ENCODE data around the gene MCC.

Gene MCC

DNA sequence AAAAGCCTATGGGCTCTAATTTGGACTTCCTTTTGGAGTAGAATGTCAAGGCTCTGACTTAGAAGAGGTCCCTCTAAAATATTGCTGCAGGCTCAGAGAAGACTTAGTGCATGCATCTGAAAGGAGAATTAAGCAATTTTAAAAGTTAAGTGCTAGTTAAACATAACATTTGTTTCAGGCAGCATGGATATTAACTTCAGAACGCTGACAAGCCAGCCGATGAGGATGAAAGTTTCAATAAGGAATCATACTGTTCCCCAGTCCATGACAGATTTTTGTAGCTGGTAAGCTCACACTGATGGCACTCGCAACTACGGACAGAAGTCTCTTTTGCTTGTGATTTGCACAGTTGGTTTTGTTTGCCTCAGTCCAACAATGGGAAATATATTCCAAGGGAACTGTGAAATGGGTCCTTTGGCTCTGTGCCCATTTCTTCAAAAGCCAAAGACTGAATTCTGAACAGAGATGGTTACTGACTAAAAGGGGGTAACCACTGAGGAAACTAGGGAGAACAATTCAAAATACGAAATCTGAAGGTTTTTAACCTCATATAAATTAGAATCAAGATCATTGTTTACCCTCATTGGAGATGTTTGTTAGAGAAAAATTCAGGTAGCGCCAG is 464.1 kb downstream of the MCC start:
- no peak for TF ChIP-seq TAF1 (IDR thresholded peaks at IDR 0.05; ENCODE audit: borderline replicate concordance, insufficient read depth, low read length)
- no peak for TF ChIP-seq POLR2AphosphoS5 (IDR thresholded peaks at IDR 0.05; ENCODE audit: low read depth, low read length)
- TF ChIP-seq SIN3A (IDR thresholded peaks at IDR 0.05; ENCODE audit: borderline replicate concordance, insufficient read depth, low read length) = no peak
- TF ChIP-seq FOXP2 (optimal IDR thresholded peaks at IDR 0.05; ENCODE audit: borderline replicate concordance, extremely low read depth, extremely low read length, insufficient read depth) = no peak
- TF ChIP-seq REST (IDR thresholded peaks at IDR 0.05; ENCODE audit: insufficient read depth in 1 of 2, low read depth in 2 of 2, low read length in 2 of 2) = no peak

DNA sequence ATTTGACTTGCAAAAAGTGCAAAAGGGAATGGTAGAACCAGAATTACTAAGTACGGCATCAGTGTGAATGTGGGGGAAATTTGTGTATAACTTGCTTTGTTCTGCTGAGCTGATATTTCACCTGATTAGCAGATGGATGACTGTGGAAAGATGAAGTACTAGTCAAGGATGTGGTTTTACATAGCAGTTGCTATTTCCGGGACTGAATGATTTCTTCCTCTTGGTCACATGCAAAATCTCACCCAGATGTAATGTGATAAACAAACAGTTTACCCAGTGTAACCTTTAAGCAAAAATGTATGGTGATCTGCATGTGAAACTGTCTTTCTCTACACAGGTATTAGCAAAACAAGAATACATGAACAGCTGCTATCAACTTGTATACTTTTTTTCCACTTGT is 465.6 kb downstream of the MCC start:
- no peak for TF ChIP-seq SIN3A (IDR thresholded peaks at IDR 0.05; ENCODE audit: borderline replicate concordance, insufficient read depth, low read length)
- peak in 1 of 2 experiments; percentile 13; a peak in 1 of 4 replicates for TF ChIP-seq REST (IDR thresholded peaks at IDR 0.05; ENCODE audit: insufficient read depth in 1 of 2, low read depth in 2 of 2, low read length in 2 of 2)
- no peak for TF ChIP-seq FOXP2 (optimal IDR thresholded peaks at IDR 0.05; ENCODE audit: borderline replicate concordance, extremely low read depth, extremely low read length, insufficient read depth)
- peak; percentile 48; the same call in 1 of the 2 replicates for TF ChIP-seq POLR2AphosphoS5 (IDR thresholded peaks at IDR 0.05; ENCODE audit: low read depth, low read length)
- TF ChIP-seq TAF1 (IDR thresholded peaks at IDR 0.05; ENCODE audit: borderline replicate concordance, insufficient read depth, low read length) = no peak

- TF ChIP-seq SIN3A (IDR thresholded peaks at IDR 0.05; ENCODE audit: borderline replicate concordance, insufficient read depth, low read length) (no peak), POLR2AphosphoS5 (IDR thresholded peaks at IDR 0.05; ENCODE audit: low read depth, low read length) (peak; percentile 52; the same call in 1 of the 2 replicates)
These were observed 467.6 kb downstream of the MCC start for GRCh38 chr5:113020461-113021273.

- TF ChIP-seq SIN3A (IDR thresholded peaks at IDR 0.05; ENCODE audit: borderline replicate concordance, insufficient read depth, low read length) (no peak), FOXP2 (optimal IDR thresholded peaks at IDR 0.05; ENCODE audit: borderline replicate concordance, extremely low read depth, extremely low read length, insufficient read depth) (no peak), REST (IDR thresholded peaks at IDR 0.05; ENCODE audit: insufficient read depth in 1 of 2, low read depth in 2 of 2, low read length in 2 of 2) (no peak), POLR2AphosphoS5 (IDR thresholded peaks at IDR 0.05; ENCODE audit: low read depth, low read length) (no peak), TAF1 (IDR thresholded peaks at IDR 0.05; ENCODE audit: borderline replicate concordance, insufficient read depth, low read length) (no peak)
These were observed 470.2 kb downstream of the MCC start for GRCh38 chr5:113017881-113018635.

GRCh38 chr5:113005454-113005853 is 482.8 kb downstream of the MCC start:
- no peak for TF ChIP-seq REST (IDR thresholded peaks at IDR 0.05; ENCODE audit: insufficient read depth in 1 of 2, low read depth in 2 of 2, low read length in 2 of 2)
- TF ChIP-seq SIN3A (IDR thresholded peaks at IDR 0.05; ENCODE audit: borderline replicate concordance, insufficient read depth, low read length) = no peak
- no peak for TF ChIP-seq POLR2AphosphoS5 (IDR thresholded peaks at IDR 0.05; ENCODE audit: low read depth, low read length)
- TF ChIP-seq FOXP2 (optimal IDR thresholded peaks at IDR 0.05; ENCODE audit: borderline replicate concordance, extremely low read depth, extremely low read length, insufficient read depth) = no peak
- no peak for TF ChIP-seq TAF1 (IDR thresholded peaks at IDR 0.05; ENCODE audit: borderline replicate concordance, insufficient read depth, low read length)
